Activated CD8-positive, alpha-beta memory T cell treated with anti-CD3 and anti-CD28 coated beads, Interleukin-2, amount 10 ng/mL, durations not matched to agents 7 days and 5 days (primary cell): ENCODE results near the gene NEIL3. TPM values are rescaled to one million over a fixed set of nuclear protein-coding genes. Genes with fewer than 3 reads are reported as not detected.
"Not testable (repeated sequence)": the region's sequence is repeated elsewhere in the genome, so short reads cannot be mapped to it uniquely, and the experiment has no call there.

Experiments
- ATAC-seq: fragments of 150-1000 bp; cut with Tn5 transposase; one replicate; pipeline ENCODE4 v1.10.0; 2021; ENCODE audit warnings: moderate library complexity
- CTCF ChIA-PET: fragments of 350-600 bp; sonication (Branson Sonifier 250); formaldehyde crosslinking; loops from one replicate; lab custom pipeline; 2021; ENCODE audit warnings: antibody characterized with exemption; lab: Charles Lee
- DNase-seq: peaks from one replicate; pipeline ENCODE4 v3.0.0-alpha.2; 2020
- H3K27ac Mint-ChIP-seq: one replicate; pipeline ENCODE4 v1.8.0; 2021; ENCODE audit warnings: mild to moderate bottlenecking, mixed read lengths
- H3K27me3 Mint-ChIP-seq: one replicate; pipeline ENCODE4 v1.8.0; 2021; ENCODE audit warnings: mixed read lengths
- H3K36me3 Mint-ChIP-seq: one replicate; pipeline ENCODE4 v1.8.0; 2021; ENCODE audit warnings: mild to moderate bottlenecking, mixed read lengths
- H3K4me1 Mint-ChIP-seq: one replicate; pipeline ENCODE4 v1.8.0; 2021; ENCODE audit warnings: mixed read lengths
- H3K4me3 Mint-ChIP-seq: one replicate; pipeline ENCODE4 v1.8.0; 2021; ENCODE audit warnings: mild to moderate bottlenecking, moderate library complexity, mixed read lengths
- H3K9me3 Mint-ChIP-seq: one replicate; pipeline ENCODE4 v1.8.0; 2022; ENCODE audit warnings: low read depth, mixed read lengths
- total RNA-seq, 2 experiments: library from RNA; stranded (reverse); gene quantifications; one replicate each; pipeline ENCODE4 v1.2.3, GENCODE V29; 2021

The NEIL3 gene
- total RNA-seq, 2 experiments from 2014 or later = 27.5 to 40.5 TPM

DNA sequence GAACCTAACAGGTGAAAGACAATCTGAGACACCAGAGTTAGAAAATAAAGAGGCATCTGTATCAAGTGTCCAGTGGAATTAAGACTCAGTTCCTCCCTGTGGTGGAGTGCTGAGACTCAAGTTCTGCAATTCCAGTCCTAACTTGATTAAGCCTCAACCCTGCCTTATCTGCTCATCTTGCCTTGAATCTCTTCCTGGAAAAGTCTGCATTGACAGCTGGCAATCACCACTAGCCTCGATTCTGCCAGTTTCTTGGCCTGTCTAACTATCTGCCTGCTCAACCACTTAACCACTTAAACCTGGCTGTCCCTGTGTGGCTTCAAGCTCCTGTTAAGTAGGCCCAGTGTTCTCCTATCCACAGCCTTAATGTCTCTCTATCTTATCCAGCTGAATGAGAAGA, 22.4 kb upstream of the NEIL3 start:
- Mint-ChIP-seq H3K27me3 (no peaks in the 10 kb centered on the region), H3K27ac (no peak overlapping the region), H3K4me1 (no peaks in the 10 kb centered on the region), H3K4me3 (no peak overlapping the region), H3K36me3 (no peaks in the 10 kb centered on the region), H3K9me3 (no peaks in the 10 kb centered on the region)
- DNase-seq (no peak), ATAC-seq (no peak)
- CTCF ChIA-PET = no interaction called here

DNA sequence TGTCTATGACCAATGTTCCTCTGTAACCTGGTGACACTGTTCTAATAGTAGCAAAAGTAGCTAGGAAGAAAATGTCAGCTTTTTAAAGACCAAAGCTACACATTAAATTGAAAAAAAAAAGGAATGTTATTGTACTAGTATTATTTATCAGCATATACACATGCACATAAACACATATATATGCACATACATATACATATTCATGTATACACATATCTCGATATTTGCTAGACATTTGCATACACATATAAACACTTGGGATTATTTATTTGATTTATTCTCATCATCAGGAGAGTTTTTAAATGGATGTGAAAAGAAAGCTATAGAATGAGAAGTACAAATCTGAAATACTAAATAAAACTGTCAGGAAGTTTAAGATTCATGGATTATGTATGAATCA, 21.3 kb upstream of the NEIL3 start:
- DNase-seq = no peak
- Mint-ChIP-seq H3K9me3 (no peaks in the 10 kb centered on the region), H3K4me1 (no peaks in the 10 kb centered on the region), H3K27me3 (peaks cover 4% of the 10 kb centered on the region), H3K36me3 (no peaks in the 10 kb centered on the region), H3K27ac (no peak overlapping the region), H3K4me3 (no peak overlapping the region)
- CTCF ChIA-PET = interaction anchor here (2.0 kb wide), 1 partner anchor 38 kb away, joined by 7 read pairs; no protein-coding TSS in a partner anchor
- no peak for ATAC-seq

DNA sequence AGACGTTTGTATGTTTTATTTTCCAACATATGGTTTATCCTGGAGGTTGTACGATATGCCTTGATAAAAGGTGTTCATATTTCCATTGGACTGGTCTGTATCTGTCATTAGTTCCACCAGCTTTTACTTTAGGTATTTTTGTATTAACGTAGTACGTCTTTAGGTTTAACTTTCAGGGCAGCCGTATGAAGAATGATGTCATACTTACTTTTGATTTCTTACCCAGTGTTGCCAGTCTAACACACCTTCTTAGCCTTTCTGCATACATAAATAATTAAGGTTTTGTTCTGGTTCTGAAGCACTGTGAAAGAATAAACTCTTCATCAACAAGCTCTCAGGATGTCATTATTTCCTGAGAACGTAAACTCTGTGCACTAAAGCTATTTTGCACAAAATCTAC, 18.9 kb upstream of the NEIL3 start:
- H3K27ac Mint-ChIP-seq = no peak overlapping the region
- CTCF ChIA-PET = no interaction called here
- ATAC-seq = no peak

DNA sequence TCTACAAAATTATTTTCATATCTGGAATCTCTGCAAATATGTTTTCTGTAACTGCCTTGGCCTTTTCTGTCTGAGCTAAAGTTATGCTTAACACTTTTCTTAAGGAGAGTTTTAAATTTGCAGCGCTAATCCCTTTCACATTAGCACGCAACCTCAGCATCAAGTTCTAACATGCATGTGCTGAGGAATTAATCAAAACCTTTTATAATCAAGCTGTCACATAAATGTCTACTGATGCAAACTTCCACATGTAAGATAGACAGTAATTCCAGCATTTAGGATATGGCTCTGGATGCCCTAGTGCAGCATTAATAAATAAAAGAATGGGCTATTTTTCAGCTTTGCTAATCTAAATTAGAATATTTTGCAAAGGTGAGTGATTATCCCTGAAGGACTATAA, 17.5 kb upstream of the NEIL3 start:
- no peak overlapping the region for H3K27ac Mint-ChIP-seq
- DNase-seq (no peak), ATAC-seq (no peak)
- no peaks in the 10 kb centered on the region for H3K36me3 Mint-ChIP-seq
- CTCF ChIA-PET = no interaction called here
- H3K4me3 Mint-ChIP-seq = no peak overlapping the region
- H3K27me3 Mint-ChIP-seq = peaks cover 4% of the 10 kb centered on the region
- H3K9me3 Mint-ChIP-seq = no peaks in the 10 kb centered on the region
- no peaks in the 10 kb centered on the region for H3K4me1 Mint-ChIP-seq

More for the DNA sequence above, 18.9 kb upstream of the NEIL3 start:
- no peak for DNase-seq
- no peaks in the 10 kb centered on the region for H3K4me1 Mint-ChIP-seq
- H3K27me3 Mint-ChIP-seq = peaks cover 4% of the 10 kb centered on the region
- no peak overlapping the region for H3K4me3 Mint-ChIP-seq
- H3K36me3 Mint-ChIP-seq = no peaks in the 10 kb centered on the region
- H3K9me3 Mint-ChIP-seq = no peaks in the 10 kb centered on the region

DNA sequence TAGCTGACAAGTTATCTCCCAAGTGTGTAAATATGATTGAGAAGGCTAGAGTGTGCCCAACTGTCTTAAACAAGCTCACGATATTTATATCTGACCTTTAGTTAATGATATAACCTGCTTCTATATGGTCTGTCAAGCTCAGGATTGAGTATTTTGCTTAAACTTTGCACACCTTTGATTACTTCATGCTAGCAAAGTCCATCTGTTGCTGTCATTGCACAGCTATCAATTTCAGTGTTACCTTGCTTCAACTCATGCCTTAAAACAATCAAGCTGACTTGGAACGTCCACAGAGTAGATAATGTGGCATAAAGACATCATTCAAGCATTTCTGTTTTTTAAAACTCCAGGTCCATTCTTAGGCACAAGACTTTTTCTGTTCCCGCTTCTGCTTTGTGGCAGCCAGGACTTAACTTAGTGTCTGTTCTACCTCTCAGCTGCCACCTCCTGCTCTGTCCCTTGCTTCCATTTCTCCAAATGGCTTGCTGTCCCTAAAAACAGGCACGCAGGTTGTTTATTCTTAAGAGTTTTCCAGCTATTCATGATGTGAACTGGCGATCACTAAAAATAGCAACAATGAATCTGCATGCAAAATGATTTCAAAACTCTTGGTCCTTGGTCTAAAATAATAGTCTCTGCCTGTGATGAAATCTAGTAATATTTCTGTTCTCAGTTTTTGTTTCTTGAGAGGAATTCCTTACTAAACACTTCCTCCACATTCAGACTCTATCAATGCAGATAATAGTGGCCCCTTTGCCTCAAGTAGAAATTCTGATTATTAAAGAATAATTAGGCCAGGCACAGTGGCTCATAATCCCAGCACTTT, 16.3 kb upstream of the NEIL3 start:
- Mint-ChIP-seq H3K9me3 (peaks cover 2% of the 10 kb centered on the region), H3K27ac (no peak overlapping the region), H3K36me3 (peaks cover 5% of the 10 kb centered on the region), H3K4me3 (no peak overlapping the region), H3K4me1 (no peaks in the 10 kb centered on the region), H3K27me3 (peaks cover 4% of the 10 kb centered on the region)
- CTCF ChIA-PET = interaction anchor here (0.8 kb wide), 1 partner anchor 8 kb away, joined by 3 read pairs; no protein-coding TSS in a partner anchor
- no peak for ATAC-seq
- no peak for DNase-seq

DNA sequence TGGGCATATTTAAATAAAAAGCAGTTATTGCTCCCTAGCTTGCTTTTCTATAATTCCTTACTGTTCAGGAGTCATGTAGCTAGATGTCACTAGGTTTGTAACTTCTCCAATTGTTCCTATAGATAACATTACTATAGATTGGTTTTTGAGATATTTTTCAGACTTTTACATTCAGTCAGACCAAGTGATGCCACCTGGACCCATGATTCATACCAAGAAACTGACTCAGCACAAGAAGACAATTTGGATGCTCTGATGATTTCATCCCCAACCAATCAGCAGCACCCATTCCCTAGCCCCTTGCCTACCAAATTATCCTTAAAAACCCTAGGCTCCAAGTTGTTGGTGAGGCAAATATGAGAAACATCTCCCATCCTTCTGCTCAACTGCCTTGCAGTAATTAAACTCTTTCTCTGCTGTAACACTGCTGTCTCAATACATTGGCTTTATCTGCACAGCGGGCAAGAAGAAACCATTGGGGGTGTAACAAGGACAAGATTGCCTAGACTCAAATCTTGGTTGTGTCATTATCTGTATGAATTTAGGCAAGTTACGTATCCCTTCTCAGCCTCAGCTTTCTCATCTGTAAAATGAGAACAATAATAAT, 11.8 kb upstream of the NEIL3 start:
- ATAC-seq (no peak), DNase-seq (no peak)
- Mint-ChIP-seq H3K27ac (no peak overlapping the region), H3K4me1 (no peaks in the 10 kb centered on the region), H3K27me3 (peaks cover 3% of the 10 kb centered on the region), H3K36me3 (peaks cover 5% of the 10 kb centered on the region), H3K4me3 (no peak overlapping the region), H3K9me3 (peaks cover 2% of the 10 kb centered on the region)
- CTCF ChIA-PET = interaction anchor here (1.3 kb wide), 1 partner anchor 11 kb away, joined by 5 read pairs; no protein-coding TSS in a partner anchor

DNA sequence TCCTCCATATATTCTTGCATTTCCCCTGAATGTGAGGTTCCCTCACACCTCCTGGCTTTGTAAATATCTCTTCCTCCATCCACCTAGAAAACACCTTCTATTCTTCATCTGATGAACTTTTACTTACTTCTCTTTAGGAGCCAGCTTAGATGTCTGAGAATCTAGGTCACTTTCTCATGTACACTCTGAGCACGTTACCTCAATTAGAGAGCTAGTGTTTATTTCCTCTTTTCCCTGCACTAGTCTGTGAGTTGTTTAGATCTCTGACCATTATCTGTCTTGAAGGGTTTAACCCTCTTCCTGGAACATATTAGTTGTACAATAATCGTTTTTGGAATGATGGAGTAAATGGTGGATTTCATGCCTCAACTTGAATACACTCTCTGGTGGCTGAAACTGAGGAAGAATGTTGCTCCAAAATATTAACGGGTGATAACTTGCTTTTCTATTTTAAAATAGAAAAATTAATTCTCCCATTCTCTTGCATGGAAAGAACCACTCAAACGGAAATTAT, 8.5 kb upstream of the NEIL3 start:
- no peak overlapping the region for H3K27ac Mint-ChIP-seq
- H3K36me3 Mint-ChIP-seq = peaks cover 5% of the 10 kb centered on the region
- no peaks in the 10 kb centered on the region for H3K4me1 Mint-ChIP-seq
- H3K4me3 Mint-ChIP-seq = no peak overlapping the region
- ATAC-seq (no peak), DNase-seq (no peak)
- peaks cover 2% of the 10 kb centered on the region for H3K9me3 Mint-ChIP-seq
- no peaks in the 10 kb centered on the region for H3K27me3 Mint-ChIP-seq
- CTCF ChIA-PET = interaction anchor here (1.1 to 1.4 kb wide), 2 partner anchors 8 to 51 kb away, joined by 3 read pairs; no protein-coding TSS in a partner anchor

DNA sequence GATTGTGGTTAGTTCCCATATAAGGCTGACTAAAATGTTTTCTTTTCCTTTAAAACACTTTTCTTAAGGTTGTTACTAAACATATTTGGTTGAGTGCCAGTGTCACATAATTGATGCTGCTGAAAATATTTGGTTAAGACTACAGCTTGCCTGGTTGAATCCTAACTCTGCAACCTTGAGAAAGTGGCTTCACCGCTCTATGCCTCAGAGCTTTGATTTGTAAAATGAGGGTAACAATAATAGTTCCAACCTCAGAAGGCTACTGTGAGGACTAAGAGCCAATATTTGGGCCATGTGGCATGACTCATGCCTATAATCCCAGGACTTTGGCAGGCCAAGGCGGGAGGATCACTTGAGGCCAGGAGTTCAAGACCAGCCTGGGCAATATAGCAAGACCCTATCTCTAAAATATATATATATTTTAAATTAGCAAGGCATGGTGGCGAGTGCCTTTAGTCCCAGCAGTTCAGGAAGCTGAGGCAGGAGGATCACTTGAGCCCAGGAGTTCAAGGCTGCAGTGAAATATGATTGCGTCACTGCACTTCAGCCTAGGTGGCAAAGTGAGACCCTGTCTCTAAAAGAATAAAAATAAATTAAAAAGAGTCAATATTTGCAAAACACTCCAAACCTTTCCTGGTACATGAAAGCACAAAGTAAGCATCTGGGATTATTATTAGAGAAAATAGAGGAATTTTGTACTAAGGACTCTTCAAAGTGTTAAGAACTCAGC, 7.1 kb upstream of the NEIL3 start:
- Mint-ChIP-seq H3K27ac (no peak overlapping the region), H3K4me1 (peaks cover 2% of the 10 kb centered on the region)
- CTCF ChIA-PET = interaction anchor here (1.1 kb wide), 1 partner anchor 52 kb away, joined by 3 read pairs; no protein-coding TSS in a partner anchor

DNA sequence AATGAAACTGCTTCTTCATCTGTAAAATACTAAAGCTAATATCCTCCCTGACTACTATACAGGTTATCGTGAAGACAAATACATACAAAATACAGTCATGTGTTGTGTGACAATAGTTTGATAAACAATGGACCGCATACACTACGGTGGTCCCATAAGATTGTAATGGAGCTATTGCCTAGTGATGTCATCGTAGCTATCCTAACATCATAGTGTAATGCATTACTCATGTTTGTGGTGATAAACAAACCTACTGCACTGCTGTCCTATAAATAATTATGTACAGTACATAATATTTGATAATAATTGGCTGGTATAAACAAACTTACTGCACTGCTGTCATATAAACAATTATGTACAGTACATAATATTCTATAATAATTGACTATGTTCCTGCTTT, 5.6 kb upstream of the NEIL3 start:
- DNase-seq = no peak
- ATAC-seq = no peak
- no peaks in the 10 kb centered on the region for H3K9me3 Mint-ChIP-seq
- H3K27ac Mint-ChIP-seq = no peak overlapping the region
- CTCF ChIA-PET = interaction anchor here (1.2 to 2.0 kb wide), 3 partner anchors 33 to 54 kb away, joined by 4 read pairs; no protein-coding TSS in a partner anchor
- peaks cover 11% of the 10 kb centered on the region for H3K4me1 Mint-ChIP-seq
- H3K36me3 Mint-ChIP-seq = no peaks in the 10 kb centered on the region
- no peak overlapping the region for H3K4me3 Mint-ChIP-seq
- H3K27me3 Mint-ChIP-seq = no peaks in the 10 kb centered on the region

More for the DNA sequence above, 7.1 kb upstream of the NEIL3 start:
- DNase-seq (no peak), ATAC-seq (no peak)
- H3K4me3 Mint-ChIP-seq = no peak overlapping the region
- H3K9me3 Mint-ChIP-seq = peaks cover 2% of the 10 kb centered on the region
- peaks cover 5% of the 10 kb centered on the region for H3K36me3 Mint-ChIP-seq
- H3K27me3 Mint-ChIP-seq = no peaks in the 10 kb centered on the region

DNA sequence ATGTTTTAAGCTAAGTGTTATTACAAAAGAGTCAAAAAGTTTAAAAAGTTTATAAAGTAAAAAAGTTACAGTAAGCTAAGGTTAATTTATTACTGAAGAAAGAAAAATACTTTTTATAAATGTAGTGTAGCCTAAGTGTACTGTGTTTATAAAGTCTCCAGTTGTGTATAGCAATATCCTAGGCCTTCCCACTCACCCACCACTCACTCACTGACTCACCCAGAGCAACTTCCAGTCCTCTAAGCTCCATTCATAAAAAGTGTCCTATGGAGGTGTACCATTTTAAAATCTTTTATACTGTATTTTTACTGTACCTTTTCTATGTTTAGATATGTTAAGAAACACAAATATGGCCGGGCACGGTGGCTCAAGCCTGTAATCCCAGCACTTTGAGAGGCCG, 4.8 kb upstream of the NEIL3 start:
- not testable (repeated sequence) for H3K27ac Mint-ChIP-seq, H3K36me3 Mint-ChIP-seq, H3K9me3 Mint-ChIP-seq, H3K4me3 Mint-ChIP-seq, ATAC-seq, DNase-seq, H3K27me3 Mint-ChIP-seq
- CTCF ChIA-PET = interaction anchor here (1.2 to 2.0 kb wide), 2 partner anchors 32 to 35 kb away, joined by 4 read pairs; no protein-coding TSS in a partner anchor
- peaks cover 13% of the 10 kb centered on the region for H3K4me1 Mint-ChIP-seq

DNA sequence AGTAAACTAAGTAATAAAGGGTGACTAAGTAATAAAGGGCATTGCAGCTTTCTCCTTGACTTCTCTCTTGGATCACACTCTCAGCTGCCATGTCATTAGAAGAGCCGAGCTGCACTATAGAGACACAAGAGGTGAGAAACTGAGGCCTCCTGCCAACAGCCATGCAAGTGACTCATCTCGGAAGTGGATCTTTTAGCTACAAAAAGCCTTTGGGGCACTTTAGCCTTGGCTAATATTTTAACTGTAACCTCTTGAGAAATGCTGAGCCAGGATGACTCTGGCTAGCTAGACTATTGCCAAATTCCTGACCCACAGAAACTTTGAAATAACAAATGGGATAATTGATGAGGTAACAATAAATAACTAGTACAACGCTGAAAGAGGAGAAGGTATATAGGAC, 1.5 kb upstream of the NEIL3 start:
- CTCF ChIA-PET = interaction anchor here (1.0 to 4.9 kb wide), 4 partner anchors 11 to 135 kb away, joined by 3 to 24 read pairs (median 4); partner anchors contain the start of gene AGA
- ATAC-seq = no peak
- no peaks in the 10 kb centered on the region for H3K27me3 Mint-ChIP-seq
- H3K4me3 Mint-ChIP-seq = peak overlapping the region; percentile 11
- H3K9me3 Mint-ChIP-seq = no peaks in the 10 kb centered on the region
- H3K4me1 Mint-ChIP-seq = peaks cover 32% of the 10 kb centered on the region
- peaks cover 17% of the 10 kb centered on the region for H3K36me3 Mint-ChIP-seq
- peak overlapping the region; percentile 88 for H3K27ac Mint-ChIP-seq
- DNase-seq = no peak

DNA sequence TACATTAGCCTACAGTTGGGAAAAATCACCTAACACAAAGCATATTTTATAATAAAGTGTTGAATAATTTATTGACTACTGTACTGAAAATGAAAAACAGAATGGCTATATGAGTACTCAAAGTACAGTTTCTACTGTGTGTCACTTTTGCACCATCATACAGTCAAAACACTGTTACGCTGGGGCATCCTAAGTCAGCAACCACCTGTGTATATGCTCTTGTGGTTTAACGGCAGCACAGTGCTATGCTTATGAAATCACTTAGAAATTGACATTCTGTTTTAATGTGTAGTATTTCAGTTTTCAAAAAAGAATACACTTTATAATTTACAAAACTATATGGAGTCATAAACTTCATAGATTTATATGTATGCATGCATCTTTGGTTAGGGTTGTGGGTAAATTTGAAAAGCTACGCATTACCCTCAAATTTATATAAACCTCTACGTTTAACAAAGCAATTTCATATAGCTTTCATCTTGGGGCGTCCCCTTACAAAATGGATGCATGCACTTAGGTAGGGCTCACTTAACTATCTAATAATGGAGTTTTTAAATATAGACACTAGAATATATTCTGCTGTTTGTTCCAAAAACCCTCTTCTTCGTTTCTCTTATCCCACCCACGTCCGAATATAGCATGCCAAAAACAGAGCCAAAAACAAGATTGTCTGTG, 690 bp upstream of the NEIL3 start:
- peak; percentile 21 for ATAC-seq
- DNase-seq = peak; percentile 66

More for the DNA sequence above, 690 bp upstream of the NEIL3 start:
- H3K9me3 Mint-ChIP-seq = no peaks in the 10 kb centered on the region
- CTCF ChIA-PET = interaction anchor here (0.8 to 4.9 kb wide), 4 partner anchors 12 to 134 kb away, joined by 3 to 24 read pairs (median 4); partner anchors contain the start of gene AGA
- H3K27me3 Mint-ChIP-seq = no peaks in the 10 kb centered on the region
- H3K4me1 Mint-ChIP-seq = peaks cover 41% of the 10 kb centered on the region
- H3K36me3 Mint-ChIP-seq = peaks cover 25% of the 10 kb centered on the region
- H3K4me3 Mint-ChIP-seq = peak overlapping the region; percentile 93
- peak overlapping the region; percentile 88 for H3K27ac Mint-ChIP-seq
